Measurements from ENCODE around the gene TRAPPC10.

DNA sequence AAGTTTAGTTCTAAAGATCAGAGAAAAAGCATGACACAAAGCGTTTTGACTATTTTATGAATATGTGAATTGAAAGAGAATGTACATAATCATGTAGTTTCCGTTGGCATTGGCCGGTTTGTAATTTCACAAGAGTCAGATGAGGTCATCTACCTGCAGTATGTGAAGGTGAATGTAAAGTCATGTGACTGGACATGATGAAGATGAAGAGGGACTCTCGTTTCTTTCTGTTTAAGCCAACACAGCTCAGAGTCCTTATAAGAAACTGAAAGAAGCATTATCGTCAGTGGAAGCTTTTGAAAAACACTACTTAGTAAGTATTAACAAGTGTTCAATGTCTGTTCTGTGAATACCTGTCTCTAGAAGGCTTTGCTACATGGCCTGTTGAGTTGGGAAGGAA, 64.2 kb downstream of the TRAPPC10 start:
- TF ChIP-seq GATA2 (IDR thresholded peaks at IDR 0.05; ENCODE audit: low read depth, low read length) (no peak), GATA3 (IDR thresholded peaks at IDR 0.05; ENCODE audit: low read depth, low read length) (no peak)
